Measurements from ENCODE around the gene ZBTB22. TPM values are rescaled to one million over a fixed set of nuclear protein-coding genes. Genes with fewer than 3 reads are reported as not detected.
"Not testable (repeated sequence)": the region's sequence is repeated elsewhere in the genome, so short reads cannot be mapped to it uniquely, and the experiment has no call there.

ZBTB22 gene
- polyA plus RNA-seq (ENCODE audit: insufficient read length in 4 of 4): 10 to 100 TPM; 20.1 to 25.5 (median 21.4) TPM

- DNase-seq (ENCODE audit: low read depth in 4 of 4, low spot score in 3 of 4): peak; percentile 97 to 99 (median 98)
These were observed at the start of gene ZBTB22 for GRCh38 chr6:33317669-33318425. ZBTB22 (minus strand) TSS chr6:33317744; CDS start chr6:33316916, 828 bp downstream.

- no peak for DNase-seq (ENCODE audit: low read depth in 4 of 4, low spot score in 3 of 4)
These were observed 49.6 kb upstream of the ZBTB22 start for GRCh38 chr6:33367009-33367714.

GRCh38 chr6:33365206-33365971, 47.8 kb upstream of the ZBTB22 start:
- not testable (repeated sequence) for DNase-seq (ENCODE audit: low read depth in 4 of 4, low spot score in 3 of 4)

GRCh38 chr6:33364475-33365205, 47.1 kb upstream of the ZBTB22 start:
- peak; percentile 39 to 71 (median 45) for DNase-seq (ENCODE audit: low read depth in 4 of 4, low spot score in 3 of 4)

- not testable (repeated sequence) for DNase-seq (ENCODE audit: low read depth in 4 of 4, low spot score in 3 of 4)
These were observed 45.9 kb upstream of the ZBTB22 start for GRCh38 chr6:33363486-33363885.

GRCh38 chr6:33359331-33359730, 41.8 kb upstream of the ZBTB22 start:
- no peak for DNase-seq (ENCODE audit: low read depth in 4 of 4, low spot score in 3 of 4)

- not testable (repeated sequence) for DNase-seq (ENCODE audit: low read depth in 4 of 4, low spot score in 3 of 4)
These were observed 39.8 kb upstream of the ZBTB22 start for GRCh38 chr6:33357160-33357871.

GRCh38 chr6:33356295-33356694, 38.8 kb upstream of the ZBTB22 start:
- no peak for DNase-seq (ENCODE audit: low read depth in 4 of 4, low spot score in 3 of 4)

GRCh38 chr6:33355860-33356259, 38.3 kb upstream of the ZBTB22 start:
- DNase-seq (ENCODE audit: low read depth in 4 of 4, low spot score in 3 of 4): not testable (repeated sequence)

GRCh38 chr6:33347816-33348215, 30.3 kb upstream of the ZBTB22 start:
- no peak for DNase-seq (ENCODE audit: low read depth in 4 of 4, low spot score in 3 of 4)

- not testable (repeated sequence) for DNase-seq (ENCODE audit: low read depth in 4 of 4, low spot score in 3 of 4)
These were observed 29.4 kb upstream of the ZBTB22 start for GRCh38 chr6:33346972-33347371.

- DNase-seq (ENCODE audit: low read depth in 4 of 4, low spot score in 3 of 4): peak in 3 of 4 donors; percentile 41 to 52 (median 52)
These were observed 27.5 kb upstream of the ZBTB22 start for GRCh38 chr6:33344701-33345697.

GRCh38 chr6:33343953-33344611, 26.5 kb upstream of the ZBTB22 start:
- DNase-seq (ENCODE audit: low read depth in 4 of 4, low spot score in 3 of 4): no peak

- DNase-seq (ENCODE audit: low read depth in 4 of 4, low spot score in 3 of 4): not testable (repeated sequence)
These were observed 26.0 kb upstream of the ZBTB22 start for GRCh38 chr6:33343606-33343952.

GRCh38 chr6:33339193-33339592, 21.6 kb upstream of the ZBTB22 start:
- no peak for DNase-seq (ENCODE audit: low read depth in 4 of 4, low spot score in 3 of 4)

- no peak for DNase-seq (ENCODE audit: low read depth in 4 of 4, low spot score in 3 of 4)
These were observed 19.0 kb upstream of the ZBTB22 start for GRCh38 chr6:33336495-33336894.

GRCh38 chr6:33335916-33336315, 18.4 kb upstream of the ZBTB22 start:
- no peak for DNase-seq (ENCODE audit: low read depth in 4 of 4, low spot score in 3 of 4)

GRCh38 chr6:33333666-33334065, 16.1 kb upstream of the ZBTB22 start:
- no peak for DNase-seq (ENCODE audit: low read depth in 4 of 4, low spot score in 3 of 4)
